ENCODE data around the gene F3. TPM values are rescaled to one million over a fixed set of nuclear protein-coding genes. Genes with fewer than 3 reads are reported as not detected.

F3 gene
- total RNA-seq, 3 donors from 2014 or later (not counting 1 experiment from before 2014, with no cell fraction given), result 1.9 to 2.5 TPM; not detected in 1

GRCh38 chr1:94529416-94529815 lies 12.1 kb downstream of the F3 start:
- Mint-ChIP-seq H3K27ac (no peak overlapping the region), H3K36me3 (no peaks in the 10 kb centered on the region), H3K4me1 (no peaks in the 10 kb centered on the region), H3K27me3 (ENCODE audit: low read depth in 2 of 2) (peaks cover 2 to 23% of the 10 kb centered on the region in 2 donors), H3K9me3 (no peaks in the 10 kb centered on the region), H3K4me3 (no peak overlapping the region)
- Histone ChIP-seq H3K4me1 (ENCODE audit: control insufficient read depth, insufficient read depth, low read length) (no peaks in the 10 kb centered on the region), H3K4me3 (ENCODE audit: low read length) (no peak overlapping the region), H3K9me3 (ENCODE audit: control insufficient read depth, insufficient read depth, low read length) (no peaks in the 10 kb centered on the region), H3K27me3 (ENCODE audit: control insufficient read depth, insufficient read depth, low read length) (no peaks in the 10 kb centered on the region), H3K27ac (ENCODE audit: low read length) (no peak overlapping the region), H3K36me3 (ENCODE audit: control insufficient read depth, insufficient read depth, low read length) (no peaks in the 10 kb centered on the region)
- WGBS (ENCODE audit: insufficient coverage), result 100% methylated on average over 2 of the region's 2 CpGs
- intact Hi-C loops (cut with micrococcal nuclease), result no loop called here
- DNase-seq (no peak), ATAC-seq (no peak)
- no peak for TF ChIP-seq CTCF (IDR thresholded peaks at IDR 0.05)

GRCh38 chr1:94528826-94529225 lies 12.7 kb downstream of the F3 start:
- ATAC-seq (no peak), DNase-seq (no peak)
- Histone ChIP-seq H3K4me1 (ENCODE audit: control insufficient read depth, insufficient read depth, low read length) (no peaks in the 10 kb centered on the region), H3K4me3 (ENCODE audit: low read length) (no peak overlapping the region), H3K27ac (ENCODE audit: low read length) (no peak overlapping the region), H3K27me3 (ENCODE audit: control insufficient read depth, insufficient read depth, low read length) (no peaks in the 10 kb centered on the region), H3K36me3 (ENCODE audit: control insufficient read depth, insufficient read depth, low read length) (no peaks in the 10 kb centered on the region), H3K9me3 (ENCODE audit: control insufficient read depth, insufficient read depth, low read length) (no peaks in the 10 kb centered on the region)
- 96% methylated on average over 3 of the region's 5 CpGs for WGBS (ENCODE audit: insufficient coverage)
- Mint-ChIP-seq H3K27ac (no peak overlapping the region), H3K9me3 (no peaks in the 10 kb centered on the region), H3K27me3 (ENCODE audit: low read depth in 2 of 2) (peaks cover 2 to 21% of the 10 kb centered on the region in 2 donors), H3K4me3 (no peak overlapping the region), H3K36me3 (no peaks in the 10 kb centered on the region), H3K4me1 (no peaks in the 10 kb centered on the region)
- intact Hi-C loops (cut with micrococcal nuclease), result no loop called here
- TF ChIP-seq CTCF (IDR thresholded peaks at IDR 0.05), result no peak

GRCh38 chr1:94528299-94528698 lies 13.3 kb downstream of the F3 start:
- H3K9me3 ChIP-seq (ENCODE audit: control insufficient read depth, insufficient read depth, low read length), result no peaks in the 10 kb centered on the region
- no peak for ATAC-seq
- DNase-seq, result no peak
- Mint-ChIP-seq H3K27ac (no peak overlapping the region), H3K4me1 (no peaks in the 10 kb centered on the region), H3K9me3 (no peaks in the 10 kb centered on the region), H3K4me3 (no peak overlapping the region), H3K27me3 (ENCODE audit: low read depth in 2 of 2) (peaks cover 2 to 21% of the 10 kb centered on the region in 2 donors), H3K36me3 (no peaks in the 10 kb centered on the region)
- intact Hi-C loops (cut with micrococcal nuclease), result no loop called here
- no peaks in the 10 kb centered on the region for H3K27me3 ChIP-seq (ENCODE audit: control insufficient read depth, insufficient read depth, low read length)
- H3K36me3 ChIP-seq (ENCODE audit: control insufficient read depth, insufficient read depth, low read length), result no peaks in the 10 kb centered on the region
- TF ChIP-seq CTCF (IDR thresholded peaks at IDR 0.05), result no peak
- H3K4me3 ChIP-seq (ENCODE audit: low read length), result no peak overlapping the region
- H3K4me1 ChIP-seq (ENCODE audit: control insufficient read depth, insufficient read depth, low read length), result no peaks in the 10 kb centered on the region
- 88% methylated on average over 1 of the region's 1 CpG for WGBS (ENCODE audit: insufficient coverage)
- H3K27ac ChIP-seq (ENCODE audit: low read length), result no peak overlapping the region

GRCh38 chr1:94527447-94528031 lies 14.0 kb downstream of the F3 start:
- Histone ChIP-seq H3K9me3 (ENCODE audit: control insufficient read depth, insufficient read depth, low read length) (no peaks in the 10 kb centered on the region), H3K36me3 (ENCODE audit: control insufficient read depth, insufficient read depth, low read length) (no peaks in the 10 kb centered on the region), H3K27ac (ENCODE audit: low read length) (no peak overlapping the region), H3K4me1 (ENCODE audit: control insufficient read depth, insufficient read depth, low read length) (no peaks in the 10 kb centered on the region), H3K27me3 (ENCODE audit: control insufficient read depth, insufficient read depth, low read length) (no peaks in the 10 kb centered on the region), H3K4me3 (ENCODE audit: low read length) (no peak overlapping the region)
- ATAC-seq (no peak), DNase-seq (no peak)
- peaks cover 2 to 16% of the 10 kb centered on the region in 2 donors for H3K27me3 Mint-ChIP-seq (ENCODE audit: low read depth in 2 of 2)
- no peaks in the 10 kb centered on the region for H3K9me3 Mint-ChIP-seq
- 58% methylated on average over 1 of the region's 1 CpG for WGBS (ENCODE audit: insufficient coverage)
- no peak overlapping the region for H3K4me3 Mint-ChIP-seq
- H3K27ac Mint-ChIP-seq, result no peak overlapping the region
- no peak for TF ChIP-seq CTCF (IDR thresholded peaks at IDR 0.05)
- no peaks in the 10 kb centered on the region for H3K36me3 Mint-ChIP-seq
- H3K4me1 Mint-ChIP-seq, result no peaks in the 10 kb centered on the region
- intact Hi-C loops (cut with micrococcal nuclease), result no loop called here

Measured in natural killer cell (primary cell).